ENCODE data around the gene EFCAB6. TPM values are rescaled to one million over a fixed set of nuclear protein-coding genes. Genes with fewer than 3 reads are reported as not detected.

Gene EFCAB6
- total RNA-seq, 1 donor from 2014 or later = 3.6 TPM

GRCh38 chr22:43739851-43740379, 72.2 kb downstream of the EFCAB6 start:
- no peak overlapping the region for H3K27ac ChIP-seq
- no peak overlapping the region for H3K4me3 ChIP-seq
- peaks cover 13% of the 10 kb centered on the region for H3K27me3 ChIP-seq
- H3K4me1 ChIP-seq = no peaks in the 10 kb centered on the region
- intact Hi-C loops (cut with DNase I) = no loop called here
- no peak for TF ChIP-seq CTCF (IDR thresholded peaks at IDR 0.05)
- H3K9me3 ChIP-seq = no peaks in the 10 kb centered on the region
- no peaks in the 10 kb centered on the region for H3K36me3 ChIP-seq
- DNase-seq (no peak), ATAC-seq (no peak)

GRCh38 chr22:43737150-43737828, 74.8 kb downstream of the EFCAB6 start:
- Histone ChIP-seq H3K27me3 (peaks cover 13% of the 10 kb centered on the region), H3K4me3 (no peak overlapping the region), H3K36me3 (no peaks in the 10 kb centered on the region), H3K9me3 (no peaks in the 10 kb centered on the region), H3K4me1 (no peaks in the 10 kb centered on the region), H3K27ac (no peak overlapping the region)
- ATAC-seq (no peak), DNase-seq (no peak)
- no peak for TF ChIP-seq CTCF (IDR thresholded peaks at IDR 0.05)
- intact Hi-C loops (cut with DNase I) = no loop called here

- ATAC-seq = no peak
- intact Hi-C loops (cut with DNase I) = no loop called here
- no peak overlapping the region for H3K27ac ChIP-seq
- H3K4me3 ChIP-seq = no peak overlapping the region
- H3K36me3 ChIP-seq = no peaks in the 10 kb centered on the region
- peaks cover 7% of the 10 kb centered on the region for H3K27me3 ChIP-seq
- H3K4me1 ChIP-seq = no peaks in the 10 kb centered on the region
- no peaks in the 10 kb centered on the region for H3K9me3 ChIP-seq
- no peak for TF ChIP-seq CTCF (IDR thresholded peaks at IDR 0.05)
- no peak for DNase-seq
Observed at GRCh38 chr22:43736651-43737050, 75.5 kb downstream of the EFCAB6 start.

GRCh38 chr22:43734370-43735150, 77.5 kb downstream of the EFCAB6 start:
- Histone ChIP-seq H3K27ac (no peak overlapping the region), H3K4me1 (no peaks in the 10 kb centered on the region), H3K9me3 (no peaks in the 10 kb centered on the region), H3K27me3 (no peaks in the 10 kb centered on the region), H3K4me3 (no peak overlapping the region), H3K36me3 (no peaks in the 10 kb centered on the region)
- DNase-seq (no peak), ATAC-seq (no peak)
- intact Hi-C loops (cut with DNase I) = no loop called here
- no peak for TF ChIP-seq CTCF (IDR thresholded peaks at IDR 0.05)

- H3K27ac ChIP-seq = no peak overlapping the region
- DNase-seq = no peak
- intact Hi-C loops (cut with DNase I) = no loop called here
- no peak overlapping the region for H3K4me3 ChIP-seq
- no peak for ATAC-seq
- H3K4me1 ChIP-seq = no peaks in the 10 kb centered on the region
- H3K36me3 ChIP-seq = no peaks in the 10 kb centered on the region
- TF ChIP-seq CTCF (IDR thresholded peaks at IDR 0.05) = no peak
- no peaks in the 10 kb centered on the region for H3K9me3 ChIP-seq
- H3K27me3 ChIP-seq = no peaks in the 10 kb centered on the region
Observed at GRCh38 chr22:43733138-43733537, 79.0 kb downstream of the EFCAB6 start.

Data from upper lobe of right lung (tissue), 1 donor.